GM12878 (cell line): Measurements from ENCODE around the gene IFRD2. TPM values are rescaled to one million over a fixed set of nuclear protein-coding genes. Genes with fewer than 3 reads are reported as not detected.

Experiments used
- ATAC-seq: fragments of 200-7000 bp; cut with Tn5 transposase; 3 replicates; pipeline ENCODE4 v1.9.1; 2020; ENCODE audit warnings: mild to moderate bottlenecking, moderate library complexity
- BruUV-seq: library from RNA; stranded (reverse); fragments of 400-500 nt; replicated peaks from 2 replicates; lab custom pipeline; 2021; lab: Mats Ljungman, UMichigan
- CTCF ChIA-PET: fragments of 300-600 bp; sonication (Branson Sonifier 250); formaldehyde crosslinking; extraction: SDS; loops from one replicate; lab custom pipeline; 2021; ENCODE audit warnings: inconsistent platforms; lab: Yijun Ruan, JAX
- POLR2A ChIA-PET: fragments of 350-600 bp; formaldehyde crosslinking; extraction: SDS; loops from one replicate; lab custom pipeline; 2021; ENCODE audit warnings: inconsistent platforms; lab: Charles Lee
- RAD21 ChIA-PET: fragments of 300-600 bp; sonication (Branson Sonifier 250); formaldehyde crosslinking; loops from one replicate; lab custom pipeline; 2023; ENCODE audit warnings: antibody characterized with exemption; ENCODE audit not compliant: unreplicated experiment; lab: Charles Lee
- SMC1A ChIA-PET: fragments of 300-600 bp; sonication (Branson Sonifier 250); formaldehyde crosslinking; loops from one replicate; lab custom pipeline; 2023; ENCODE audit not compliant: unreplicated experiment, uncharacterized antibody; lab: Charles Lee
- DNase-seq: peaks from one replicate; pipeline ENCODE4 v3.0.0-alpha.2; 2011; ENCODE audit warnings: low read depth, low spot score
- FAIRE-seq: peaks from 3 replicates; lab custom pipeline; 2011; peaks lifted over from hg19 to GRCh38; lab: Jason Lieb, UNC
- H2AFZ ChIP-seq: 2 replicates; pipeline ENCODE4 v1.6.0; 2011; ENCODE audit warnings: low read depth, low read length, control low read depth; ENCODE audit not compliant: control insufficient read depth
- H3K27ac ChIP-seq: 2 replicates; pipeline ENCODE4 v1.5.1; 2011; ENCODE audit warnings: control low read depth; ENCODE audit not compliant: control insufficient read depth, insufficient read depth
- H3K27me3 ChIP-seq, 2 experiments: replicated peaks in 1 of 2; 2 replicates each; pipeline versions ENCODE4 v1.6.0 to v1.6.1; 2011; ENCODE audit warnings: low read length in 1 of 2; ENCODE audit not compliant: control insufficient read depth in 2 of 2, insufficient read depth in 2 of 2
- H3K36me3 ChIP-seq, 2 experiments: 2 replicates each; pipeline ENCODE4 v1.5.1; 2011; ENCODE audit warnings: low read length in 1 of 2; ENCODE audit not compliant: control insufficient read depth in 2 of 2, insufficient read depth in 2 of 2
- H3K4me1 ChIP-seq: 2 replicates; pipeline ENCODE4 v1.6.1; 2011; ENCODE audit warnings: mild to moderate bottlenecking, low read length, moderate library complexity, mixed read lengths; ENCODE audit not compliant: control insufficient read depth, insufficient read depth
- H3K4me2 ChIP-seq: 2 replicates; pipeline ENCODE4 v1.6.0; 2011; ENCODE audit warnings: control low read depth; ENCODE audit not compliant: control insufficient read depth, insufficient read depth
- H3K4me3 ChIP-seq: fragments of 200-600 bp; sonication (generic); 2 replicates; pipeline ENCODE4 v1.5.1; 2016
- H3K79me2 ChIP-seq: 2 replicates; pipeline ENCODE4 v1.6.0; 2011; ENCODE audit warnings: low read length; ENCODE audit not compliant: control insufficient read depth, insufficient read depth
- H3K9ac ChIP-seq: 2 replicates; pipeline ENCODE4 v1.8.0; 2011; ENCODE audit warnings: low read length, control low read depth, mixed read lengths; ENCODE audit not compliant: control insufficient read depth, insufficient read depth
- H3K9me3 ChIP-seq: replicated peaks from 3 replicates; pipeline ENCODE4 v1.5.1; 2011; ENCODE audit warnings: mild to moderate bottlenecking, low read length; ENCODE audit not compliant: control insufficient read depth, insufficient read depth
- H4K20me1 ChIP-seq: 2 replicates; pipeline ENCODE4 v1.6.0; 2011; ENCODE audit not compliant: control insufficient read depth, insufficient read depth
- BHLHE40 ChIP-seq, 2 experiments: fragments of 450-650 bp in 1 of 2; IDR thresholded peaks; 2 replicates each; pipeline ENCODE4 v1.6.1; 2011 to 2017; ENCODE audit warnings: low read depth in 2 of 2, borderline replicate concordance in 1 of 2, improper control_type of control experiment in 1 of 2, low read length in 1 of 2, mild to moderate bottlenecking in 1 of 2
- CBFB ChIP-seq: IDR thresholded peaks from 2 replicates; pipeline ENCODE4 v1.6.1; 2016; ENCODE audit warnings: antibody characterized with exemption, low read depth
- CBX5 ChIP-seq: sonication (generic); IDR thresholded peaks from 2 replicates; pipeline ENCODE4 v1.6.1; 2016; ENCODE audit warnings: low read depth, moderate library complexity, mild to moderate bottlenecking, inconsistent platforms
- ESRRA ChIP-seq: IDR thresholded peaks from 2 replicates; pipeline ENCODE4 v1.6.1; 2012; ENCODE audit warnings: mild to moderate bottlenecking, low read length, improper control_type of control experiment
- ETV6 ChIP-seq, 2 experiments: fragments of 450-650 bp in 1 of 2; IDR thresholded peaks in 1 of 2; conservative IDR thresholded peaks in 1 of 2; 2 replicates each; pipeline ENCODE4 v1.6.1; 2014; ENCODE audit warnings: antibody characterized with exemption in 1 of 2, borderline replicate concordance in 1 of 2, low read depth in 1 of 2, mild to moderate bottlenecking in 1 of 2, moderate library complexity in 1 of 2
- HDGF ChIP-seq: fragments of 450-650 bp; IDR thresholded peaks from 2 replicates; pipeline ENCODE4 v1.6.1; 2016; ENCODE audit warnings: antibody characterized with exemption
- SMARCA5 ChIP-seq: fragments of 450-650 bp; IDR thresholded peaks from 2 replicates; pipeline ENCODE4 v1.6.1; 2017; ENCODE audit warnings: mild to moderate bottlenecking
- WGBS: methylation state at CpG from one replicate; pipeline ENCODE4 v1.1.6; 2016; ENCODE audit warnings: low lambda C conversion rate; ENCODE audit not compliant: insufficient replicate concordance, insufficient coverage; ENCODE audit errors: missing lambda C conversion rate; 5-methylcytosine and 5-hydroxymethylcytosine counted together
- in situ Hi-C: fragments of 300-500 bp; cut with MboI; formaldehyde crosslinking; loops from 9 replicates; pipeline ENCODE4 v1.14.3; 2018; ENCODE audit warnings: mixed read lengths
- intact Hi-C: fragments of 100-400 bp; cut with micrococcal nuclease; formaldehyde crosslinking; loops from one replicate; pipeline ENCODE4 v1.14.2; 2022; ENCODE audit not compliant: unreplicated experiment
- polyA plus RNA-seq, 11 experiments: library from polyadenylated mRNA; depleted of rRNA in 4 of 11; unstranded in 6 of 11; stranded (reverse) in 5 of 11; fragments of >200 nt; fragmentation: Nextera tagmentation in 4 of 11; fragmentation: Illumina TruSeq in 1 of 11; extraction: Ambion mirVana in 4 of 11; extraction: Trizol in 1 of 11; gene quantifications; 1 replicate in 1 of 11; 2 replicates in 10 of 11; pipeline versions ENCODE4 v1.2.1 to v1.2.3, GENCODE V29; 2011 to 2016; ENCODE audit warnings: inconsistent platforms in 2 of 11, missing spikeins in 2 of 11, low read depth in 1 of 11
- total RNA-seq, 4 experiments: library from RNA; depleted of rRNA in 3 of 4; stranded (reverse); fragments of >200 nt in 3 of 4; fragmentation: Illumina TruSeq in 1 of 4; extraction: Trizol in 1 of 4; gene quantifications; 2 replicates each; pipeline versions ENCODE4 v1.2.1 to v1.2.3, GENCODE V29; 2013 to 2021
- TF ChIP-seq, protein P1 (sequence below): fragments of 450-650 bp; IDR thresholded peaks from 2 replicates; pipeline ENCODE4 v1.6.1; 2018; ENCODE audit warnings: mild to moderate bottlenecking, low read depth, moderate library complexity; ENCODE audit not compliant: partially characterized antibody
- TF ChIP-seq, protein P2 (sequence below): IDR thresholded peaks from 2 replicates; pipeline ENCODE4 v1.6.1; 2012; ENCODE audit warnings: improper control_type of control experiment, low read depth, low read length; ENCODE audit not compliant: insufficient replicate concordance

The IFRD2 gene
- total and polyA plus RNA-seq, 10 of the 15 experiments (the other 5 are each of a cell fraction or from before 2014, with no cell fraction given): 19.1 to 153 (median 80.3) TPM

DNA sequence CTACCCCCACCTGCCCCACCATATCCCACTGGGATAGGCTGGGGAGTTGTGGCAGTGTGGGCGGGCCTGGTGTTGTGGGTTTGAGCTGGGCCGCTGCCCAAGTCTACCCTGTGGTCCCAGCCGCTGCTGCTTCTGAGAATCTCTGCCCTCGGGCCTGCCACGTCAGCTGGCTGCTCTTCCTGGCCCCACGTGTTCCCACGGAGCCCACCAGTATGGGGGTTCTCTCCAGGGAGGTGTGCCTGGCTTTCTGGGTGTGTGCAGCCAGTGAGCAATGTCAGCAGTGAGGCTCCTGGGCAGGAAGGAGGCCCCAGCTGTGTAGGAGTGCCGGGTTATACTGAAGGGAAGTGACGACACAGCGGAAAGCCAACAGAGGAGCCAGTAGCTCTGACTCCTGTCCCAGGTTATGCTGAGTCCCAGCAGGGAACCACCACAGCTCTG, 45.7 kb downstream of the IFRD2 start (continued):
- no peak for TF ChIP-seq CBFB
- TF ChIP-seq BHLHE40 (IDR thresholded peaks at IDR 0.05; ENCODE audit: borderline replicate concordance in 1 of 2, low read depth in 2 of 2, low read length in 1 of 2): no peak

DNA sequence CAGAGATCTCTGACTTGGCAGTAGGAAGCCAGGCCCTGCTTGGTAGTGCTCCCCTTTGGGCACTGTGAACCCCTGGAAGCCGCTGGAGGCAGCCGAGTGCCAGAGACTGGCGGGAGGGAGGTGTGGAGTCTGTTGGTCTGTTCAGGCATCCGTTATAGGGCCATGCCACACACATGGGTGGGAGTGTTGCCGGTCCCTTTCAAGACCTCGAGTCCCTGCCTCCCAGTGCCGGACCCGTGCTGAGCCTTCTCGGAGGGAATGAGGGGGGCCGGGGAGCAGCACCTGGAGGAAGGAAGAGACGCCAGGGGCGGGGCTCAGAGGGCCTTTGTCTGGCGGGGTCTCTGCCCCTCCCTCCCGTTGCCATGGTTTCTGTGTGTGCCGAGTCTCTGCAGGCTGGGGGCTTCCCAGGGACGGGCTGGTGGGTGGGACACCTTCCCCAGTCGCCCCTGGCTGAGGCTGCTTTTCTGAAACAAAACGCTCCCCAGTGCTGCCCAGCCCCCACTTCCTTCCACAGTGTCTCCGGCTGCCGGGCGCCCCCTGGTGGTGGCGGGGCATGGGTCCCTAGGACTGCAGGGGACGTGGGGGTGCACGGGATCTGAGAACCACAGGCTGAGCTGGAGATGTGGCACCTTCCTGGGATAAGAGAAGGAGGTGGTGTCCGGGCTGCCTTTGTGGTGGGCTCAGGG, 46.3 kb downstream of the IFRD2 start:
- SMC1A ChIA-PET: interaction anchor here (1.0 to 1.7 kb wide), 10 partner anchors 9 to 54 kb away, joined by 3 to 51 read pairs (median 4); partner anchors contain the start of genes GNAI2, GNAT1, HYAL3 and NAA80
- Histone ChIP-seq H2AFZ (peak overlapping the region; percentile 43), H3K79me2 (peaks cover 82% of the 10 kb centered on the region), H4K20me1 (peaks cover 23% of the 10 kb centered on the region), H3K4me2 (peak overlapping the region; percentile 94), H3K4me1 (peaks cover 52% of the 10 kb centered on the region), H3K9me3 (no peaks in the 10 kb centered on the region), H3K9ac (peak overlapping the region; percentile 73), H3K27ac (peak overlapping the region; percentile 71), H3K36me3 (peaks cover 13 to 14% of the 10 kb centered on the region in 2 experiments; a peak in 3 of 4 replicates), H3K4me3 (peak overlapping the region; percentile 70), H3K27me3 (no peaks in the 10 kb centered on the region)
- WGBS: under 1% methylated on average over 25 of the region's 25 CpGs
- intact Hi-C loops (loop anchor here (1.0 to 2.0 kb wide), 2 partner anchors 19 to 27 kb away; no protein-coding TSS in a partner anchor), in situ Hi-C loops (no loop called here)
- ATAC-seq (peak; percentile 90), FAIRE-seq (no peak), DNase-seq (no peak)
- POLR2A ChIA-PET: interaction anchor here (0.7 to 1.8 kb wide), 8 partner anchors 8 to 91 kb away, joined by 3 to 22 read pairs (median 6); partner anchors contain the start of genes GNAI2, HYAL3 and NAA80
- RAD21 ChIA-PET: interaction anchor here (0.6 to 4.1 kb wide), 15 partner anchors 8 to 323 kb away, joined by 3 to 73 read pairs (median 6); partner anchors contain the start of genes GNAI2, GNAT1, HEMK1 and HYAL3
- CTCF ChIA-PET: interaction anchor here (0.6 to 3.3 kb wide), 25 partner anchors 8 to 931 kb away, joined by 3 to 149 read pairs (median 4); partner anchors contain the start of genes GNAI2, GNAT1, HYAL3 and NAA80
- no TSS peak for BruUV-seq
- TF ChIP-seq, protein P1, sequence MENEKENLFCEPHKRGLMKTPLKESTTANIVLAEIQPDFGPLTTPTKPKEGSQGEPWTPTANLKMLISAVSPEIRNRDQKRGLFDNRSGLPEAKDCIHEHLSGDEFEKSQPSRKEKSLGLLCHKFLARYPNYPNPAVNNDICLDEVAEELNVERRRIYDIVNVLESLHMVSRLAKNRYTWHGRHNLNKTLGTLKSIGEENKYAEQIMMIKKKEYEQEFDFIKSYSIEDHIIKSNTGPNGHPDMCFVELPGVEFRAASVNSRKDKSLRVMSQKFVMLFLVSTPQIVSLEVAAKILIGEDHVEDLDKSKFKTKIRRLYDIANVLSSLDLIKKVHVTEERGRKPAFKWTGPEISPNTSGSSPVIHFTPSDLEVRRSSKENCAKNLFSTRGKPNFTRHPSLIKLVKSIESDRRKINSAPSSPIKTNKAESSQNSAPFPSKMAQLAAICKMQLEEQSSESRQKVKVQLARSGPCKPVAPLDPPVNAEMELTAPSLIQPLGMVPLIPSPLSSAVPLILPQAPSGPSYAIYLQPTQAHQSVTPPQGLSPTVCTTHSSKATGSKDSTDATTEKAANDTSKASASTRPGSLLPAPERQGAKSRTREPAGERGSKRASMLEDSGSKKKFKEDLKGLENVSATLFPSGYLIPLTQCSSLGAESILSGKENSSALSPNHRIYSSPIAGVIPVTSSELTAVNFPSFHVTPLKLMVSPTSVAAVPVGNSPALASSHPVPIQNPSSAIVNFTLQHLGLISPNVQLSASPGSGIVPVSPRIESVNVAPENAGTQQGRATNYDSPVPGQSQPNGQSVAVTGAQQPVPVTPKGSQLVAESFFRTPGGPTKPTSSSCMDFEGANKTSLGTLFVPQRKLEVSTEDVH: no peak
- no peak for TF ChIP-seq HDGF
- peak; percentile 75 for TF ChIP-seq SMARCA5
- TF ChIP-seq ETV6 (conservative IDR thresholded peaks at IDR 0.05 in 1 of 2, IDR thresholded peaks at IDR 0.05 in 1 of 2; ENCODE audit: borderline replicate concordance in 1 of 2, low read depth in 1 of 2): 0 out of 4 replicates have a peak, but pooled peaks of 1 of the 2 experiments have one; percentile 20
- TF ChIP-seq, protein P2, sequence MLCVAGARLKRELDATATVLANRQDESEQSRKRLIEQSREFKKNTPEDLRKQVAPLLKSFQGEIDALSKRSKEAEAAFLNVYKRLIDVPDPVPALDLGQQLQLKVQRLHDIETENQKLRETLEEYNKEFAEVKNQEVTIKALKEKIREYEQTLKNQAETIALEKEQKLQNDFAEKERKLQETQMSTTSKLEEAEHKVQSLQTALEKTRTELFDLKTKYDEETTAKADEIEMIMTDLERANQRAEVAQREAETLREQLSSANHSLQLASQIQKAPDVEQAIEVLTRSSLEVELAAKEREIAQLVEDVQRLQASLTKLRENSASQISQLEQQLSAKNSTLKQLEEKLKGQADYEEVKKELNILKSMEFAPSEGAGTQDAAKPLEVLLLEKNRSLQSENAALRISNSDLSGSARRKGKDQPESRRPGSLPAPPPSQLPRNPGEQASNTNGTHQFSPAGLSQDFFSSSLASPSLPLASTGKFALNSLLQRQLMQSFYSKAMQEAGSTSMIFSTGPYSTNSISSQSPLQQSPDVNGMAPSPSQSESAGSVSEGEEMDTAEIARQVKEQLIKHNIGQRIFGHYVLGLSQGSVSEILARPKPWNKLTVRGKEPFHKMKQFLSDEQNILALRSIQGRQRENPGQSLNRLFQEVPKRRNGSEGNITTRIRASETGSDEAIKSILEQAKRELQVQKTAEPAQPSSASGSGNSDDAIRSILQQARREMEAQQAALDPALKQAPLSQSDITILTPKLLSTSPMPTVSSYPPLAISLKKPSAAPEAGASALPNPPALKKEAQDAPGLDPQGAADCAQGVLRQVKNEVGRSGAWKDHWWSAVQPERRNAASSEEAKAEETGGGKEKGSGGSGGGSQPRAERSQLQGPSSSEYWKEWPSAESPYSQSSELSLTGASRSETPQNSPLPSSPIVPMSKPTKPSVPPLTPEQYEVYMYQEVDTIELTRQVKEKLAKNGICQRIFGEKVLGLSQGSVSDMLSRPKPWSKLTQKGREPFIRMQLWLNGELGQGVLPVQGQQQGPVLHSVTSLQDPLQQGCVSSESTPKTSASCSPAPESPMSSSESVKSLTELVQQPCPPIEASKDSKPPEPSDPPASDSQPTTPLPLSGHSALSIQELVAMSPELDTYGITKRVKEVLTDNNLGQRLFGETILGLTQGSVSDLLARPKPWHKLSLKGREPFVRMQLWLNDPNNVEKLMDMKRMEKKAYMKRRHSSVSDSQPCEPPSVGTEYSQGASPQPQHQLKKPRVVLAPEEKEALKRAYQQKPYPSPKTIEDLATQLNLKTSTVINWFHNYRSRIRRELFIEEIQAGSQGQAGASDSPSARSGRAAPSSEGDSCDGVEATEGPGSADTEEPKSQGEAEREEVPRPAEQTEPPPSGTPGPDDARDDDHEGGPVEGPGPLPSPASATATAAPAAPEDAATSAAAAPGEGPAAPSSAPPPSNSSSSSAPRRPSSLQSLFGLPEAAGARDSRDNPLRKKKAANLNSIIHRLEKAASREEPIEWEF: no peak
- no peak for TF ChIP-seq ESRRA
- TF ChIP-seq CBX5: no peak
- no peak for TF ChIP-seq CBFB
